Ovary (tissue), 3 donors: ENCODE measurements around the gene SRD5A1.

Experiments used
- EP300 ChIP-seq: sonication (generic); formaldehyde crosslinking; IDR thresholded peaks from one replicate; pipeline ENCODE4 v1.6.1; 2017; ENCODE audit warnings: antibody characterized with exemption
- TF ChIP-seq, protein P1 (sequence below), 3 donors: fragments of 450-650 bp in 2 of 3; fragments of 200-600 bp in 1 of 3; IDR thresholded peaks; one replicate each; pipeline versions ENCODE4 v1.5.1 to v1.8.0; 2016 to 2022; ENCODE audit warnings: antibody characterized with exemption in 3 of 3, mild to moderate bottlenecking in 1 of 3
- donor health status: DM: no; HTN: no; CAD: no.

DNA sequence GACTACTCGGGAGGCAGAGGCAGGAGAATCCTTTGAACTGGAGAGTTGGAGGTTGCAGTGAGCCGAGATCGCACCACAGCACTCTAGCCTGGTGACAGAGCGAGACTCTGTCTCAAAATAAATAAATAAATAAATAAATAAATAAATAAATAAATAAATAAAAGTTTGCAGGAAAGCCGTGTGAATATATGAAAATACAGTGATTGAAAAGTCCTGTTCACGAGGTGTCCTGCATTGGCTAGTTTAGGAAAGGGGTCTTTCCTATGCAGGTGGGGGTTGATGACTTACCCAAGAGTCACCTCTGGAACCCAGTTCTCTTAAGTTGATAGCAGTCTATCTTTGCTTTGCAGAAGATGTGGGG lies 87.3 kb downstream of the SRD5A1 start:
- TF ChIP-seq, protein P1, sequence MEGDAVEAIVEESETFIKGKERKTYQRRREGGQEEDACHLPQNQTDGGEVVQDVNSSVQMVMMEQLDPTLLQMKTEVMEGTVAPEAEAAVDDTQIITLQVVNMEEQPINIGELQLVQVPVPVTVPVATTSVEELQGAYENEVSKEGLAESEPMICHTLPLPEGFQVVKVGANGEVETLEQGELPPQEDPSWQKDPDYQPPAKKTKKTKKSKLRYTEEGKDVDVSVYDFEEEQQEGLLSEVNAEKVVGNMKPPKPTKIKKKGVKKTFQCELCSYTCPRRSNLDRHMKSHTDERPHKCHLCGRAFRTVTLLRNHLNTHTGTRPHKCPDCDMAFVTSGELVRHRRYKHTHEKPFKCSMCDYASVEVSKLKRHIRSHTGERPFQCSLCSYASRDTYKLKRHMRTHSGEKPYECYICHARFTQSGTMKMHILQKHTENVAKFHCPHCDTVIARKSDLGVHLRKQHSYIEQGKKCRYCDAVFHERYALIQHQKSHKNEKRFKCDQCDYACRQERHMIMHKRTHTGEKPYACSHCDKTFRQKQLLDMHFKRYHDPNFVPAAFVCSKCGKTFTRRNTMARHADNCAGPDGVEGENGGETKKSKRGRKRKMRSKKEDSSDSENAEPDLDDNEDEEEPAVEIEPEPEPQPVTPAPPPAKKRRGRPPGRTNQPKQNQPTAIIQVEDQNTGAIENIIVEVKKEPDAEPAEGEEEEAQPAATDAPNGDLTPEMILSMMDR (IDR thresholded peaks at IDR 0.05), result no peak
- TF ChIP-seq EP300, result no peak
